ENCODE data around the gene ATG2B. TPM values are rescaled to one million over a fixed set of nuclear protein-coding genes. Genes with fewer than 3 reads are reported as not detected.

ATG2B gene
- total and polyA plus RNA-seq, 10 donors = 2.9 to 38.2 (median 29.8) TPM

DNA sequence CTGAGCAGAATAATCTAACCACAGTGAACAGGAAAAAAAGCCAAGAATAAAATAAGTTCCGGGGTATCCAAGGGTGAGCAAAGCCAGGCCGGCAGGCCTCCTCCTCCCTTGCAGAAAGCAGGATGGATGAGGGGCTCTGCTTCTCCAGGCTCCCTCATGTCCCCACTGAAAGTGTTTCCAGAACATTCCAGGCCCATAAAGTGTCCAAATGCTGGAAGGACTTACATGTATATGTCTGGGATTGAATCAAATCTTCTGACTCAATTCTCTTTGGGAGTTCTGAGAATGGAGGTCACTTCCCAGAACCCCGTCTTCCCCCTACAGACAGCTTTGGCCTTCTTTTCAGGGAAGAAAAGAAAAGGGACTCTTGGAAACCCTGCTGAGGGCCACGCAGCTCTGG lies 132.1 kb downstream of the ATG2B start:
- WGBS, 5 donors = 83 to 90% (median 87%) methylated on average over 4 of the region's 4 CpGs
- peaks cover 0 to 18% (median 10%) of the 10 kb centered on the region in 8 donors for H3K9me3 ChIP-seq

DNA sequence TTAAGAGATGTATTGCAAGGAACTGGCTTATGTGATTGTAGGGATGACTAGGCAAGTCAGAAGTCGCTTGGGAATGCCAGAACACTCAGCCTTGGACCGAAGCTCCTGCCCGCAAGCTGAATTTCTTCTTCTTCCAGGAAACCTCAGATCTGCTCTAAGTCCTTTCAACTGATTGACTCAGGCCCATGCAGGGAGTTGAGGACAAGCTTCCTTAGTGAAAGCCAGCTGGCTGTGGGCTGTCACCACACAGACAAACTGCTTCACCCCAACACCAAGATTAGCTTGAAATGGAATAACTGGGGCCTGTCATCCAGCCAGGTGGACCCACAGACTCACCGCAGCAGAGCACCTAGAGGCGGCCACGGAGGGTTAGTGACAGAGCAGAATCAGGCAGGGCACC lies 133.8 kb downstream of the ATG2B start:
- no peak overlapping the region for H3K4me3 ChIP-seq
- 87 to 96% (median 93%) methylated on average over 6 of the region's 6 CpGs for WGBS, 5 donors
- H3K4me1 ChIP-seq = no peaks in the 10 kb centered on the region
- intact Hi-C loops (cut with DNase I; ENCODE audit: low total_unique reads) = no loop called here
- H3K27ac ChIP-seq = no peak overlapping the region
- DNase-seq = no peak
- TF ChIP-seq POLR2A (IDR thresholded peaks at IDR 0.05) = no peak
- TF ChIP-seq, protein P1, sequence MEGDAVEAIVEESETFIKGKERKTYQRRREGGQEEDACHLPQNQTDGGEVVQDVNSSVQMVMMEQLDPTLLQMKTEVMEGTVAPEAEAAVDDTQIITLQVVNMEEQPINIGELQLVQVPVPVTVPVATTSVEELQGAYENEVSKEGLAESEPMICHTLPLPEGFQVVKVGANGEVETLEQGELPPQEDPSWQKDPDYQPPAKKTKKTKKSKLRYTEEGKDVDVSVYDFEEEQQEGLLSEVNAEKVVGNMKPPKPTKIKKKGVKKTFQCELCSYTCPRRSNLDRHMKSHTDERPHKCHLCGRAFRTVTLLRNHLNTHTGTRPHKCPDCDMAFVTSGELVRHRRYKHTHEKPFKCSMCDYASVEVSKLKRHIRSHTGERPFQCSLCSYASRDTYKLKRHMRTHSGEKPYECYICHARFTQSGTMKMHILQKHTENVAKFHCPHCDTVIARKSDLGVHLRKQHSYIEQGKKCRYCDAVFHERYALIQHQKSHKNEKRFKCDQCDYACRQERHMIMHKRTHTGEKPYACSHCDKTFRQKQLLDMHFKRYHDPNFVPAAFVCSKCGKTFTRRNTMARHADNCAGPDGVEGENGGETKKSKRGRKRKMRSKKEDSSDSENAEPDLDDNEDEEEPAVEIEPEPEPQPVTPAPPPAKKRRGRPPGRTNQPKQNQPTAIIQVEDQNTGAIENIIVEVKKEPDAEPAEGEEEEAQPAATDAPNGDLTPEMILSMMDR (IDR thresholded peaks at IDR 0.05 in 8 of 11, conservative IDR thresholded peaks at IDR 0.05 in 3 of 11) = no peak
- TF ChIP-seq POLR2AphosphoS5 (IDR thresholded peaks at IDR 0.05) = no peak
- peaks cover 0 to 10% (median 0%) of the 10 kb centered on the region in 7 donors for H3K27me3 ChIP-seq (replicated peaks in 1 of 7)
- no peaks in the 10 kb centered on the region for H3K36me3 ChIP-seq
- peaks cover 0 to 18% (median 10%) of the 10 kb centered on the region in 8 donors for H3K9me3 ChIP-seq

More for the DNA sequence above, 132.1 kb downstream of the ATG2B start:
- no peaks in the 10 kb centered on the region for H3K4me1 ChIP-seq
- H3K27me3 ChIP-seq (replicated peaks in 1 of 7) = peaks cover 0 to 4% (median 0%) of the 10 kb centered on the region in 7 donors
- intact Hi-C loops (cut with DNase I; ENCODE audit: low total_unique reads) = no loop called here
- no peaks in the 10 kb centered on the region for H3K36me3 ChIP-seq
- no peak overlapping the region for H3K27ac ChIP-seq
- H3K4me3 ChIP-seq = no peak overlapping the region
- TF ChIP-seq POLR2A (IDR thresholded peaks at IDR 0.05) = no peak
- TF ChIP-seq, protein P1 (IDR thresholded peaks at IDR 0.05 in 8 of 11, conservative IDR thresholded peaks at IDR 0.05 in 3 of 11) = no peak
- no peak for TF ChIP-seq POLR2AphosphoS5 (IDR thresholded peaks at IDR 0.05)
- DNase-seq = no peak

Small RNAs within 50 kb of the gene (small RNA-seq; reads per million reads assigned to genes)
- gene RNU2-33P = 0.17 to 0.48 (median 0.37) reads per million in 4 donors

Other genes with a start within 250 kb of the ATG2B start
- gene BDKRB2, start 158.5 kb downstream of the ATG2B start, total RNA-seq = under 1 TPM in 4 of 7 donors, not detected in 3; 0.13 to 0.57 (median 0.17) TPM
- gene BDKRB2, start 158.5 kb downstream of the ATG2B start, polyA plus RNA-seq = under 1 TPM; 0.02 to 0.22 (median 0.11) TPM
- not detected for gene BDKRB1, start 107.1 kb downstream of the ATG2B start, total RNA-seq
- gene BDKRB1, start 107.1 kb downstream of the ATG2B start, polyA plus RNA-seq = under 1 TPM in 1 of 3 donors, not detected in 2; 0.22 TPM
- 10 to 100 TPM; 13.3 to 24.3 (median 18.0) TPM for gene GSKIP, start 185 bp upstream of the ATG2B start, total RNA-seq
- 10 to 100 TPM; 11.0 to 16.1 (median 12.5) TPM for gene GSKIP, start 185 bp upstream of the ATG2B start, polyA plus RNA-seq
- 10 to 100 TPM in 2 of 7 donors, 1 to 10 TPM in 5; 2.6 to 10.3 (median 6.1) TPM for gene AK7, start 28.8 kb upstream of the ATG2B start, total RNA-seq
- 1 to 10 TPM in 2 of 3 donors, under 1 TPM in 1; 0.89 to 2.9 (median 1.2) TPM for gene AK7, start 28.8 kb upstream of the ATG2B start, polyA plus RNA-seq
- gene PAPOLA, start 139.0 kb upstream of the ATG2B start, total RNA-seq = 100 to 1,000 TPM; 180 to 311 (median 224) TPM
- gene PAPOLA, start 139.0 kb upstream of the ATG2B start, polyA plus RNA-seq = 10 to 100 TPM; 56.4 to 85.7 (median 66.9) TPM

Measured in spleen (tissue), 11 donors.